Mesendoderm (in vitro differentiated cells): Measurements from ENCODE around the gene GATAD1.

Experiments
- DNase-seq: peaks from one replicate; pipeline ENCODE4 v3.0.0; 2013
- H2AK5ac ChIP-seq: 2 replicates; pipeline ENCODE4 v1.6.1; 2013; ENCODE audit warnings: low read length, inconsistent platforms
- H2BK120ac ChIP-seq: 2 replicates; pipeline ENCODE4 v1.6.1; 2013; ENCODE audit warnings: low read depth, mild to moderate bottlenecking, low read length, moderate library complexity, mixed read lengths
- H2BK15ac ChIP-seq: replicated peaks from 2 replicates; pipeline ENCODE4 v1.6.1; 2013; ENCODE audit warnings: low read depth, mild to moderate bottlenecking, moderate library complexity
- H2BK5ac ChIP-seq: 2 replicates; pipeline ENCODE4 v1.6.1; 2013; ENCODE audit warnings: low read length, inconsistent platforms
- H3K18ac ChIP-seq: 2 replicates; pipeline ENCODE4 v1.6.1; 2013; ENCODE audit warnings: mild to moderate bottlenecking, low read length, mixed read lengths
- H3K23ac ChIP-seq: one replicate; pipeline ENCODE4 v1.6.1; 2013; ENCODE audit warnings: low read length
- H3K27ac ChIP-seq: 2 replicates; pipeline ENCODE4 v1.5.1; 2013; ENCODE audit warnings: low read depth, mild to moderate bottlenecking, inconsistent platforms, low read length, moderate library complexity
- H3K27me3 ChIP-seq: 2 replicates; pipeline ENCODE4 v1.6.1; 2013; ENCODE audit warnings: low read length, control low read depth, mild to moderate bottlenecking, inconsistent platforms; ENCODE audit not compliant: insufficient read depth, poor library complexity
- H3K36me3 ChIP-seq: 2 replicates; pipeline ENCODE4 v1.6.1; 2013; ENCODE audit warnings: low read length, inconsistent platforms; ENCODE audit not compliant: control insufficient read depth, insufficient read depth
- H3K4ac ChIP-seq: one replicate; pipeline ENCODE4 v1.6.1; 2013; ENCODE audit warnings: low read depth, mild to moderate bottlenecking, low read length, moderate library complexity
- H3K4me1 ChIP-seq: 2 replicates; pipeline ENCODE4 v1.6.1; 2013; ENCODE audit warnings: low read depth, low read length, inconsistent platforms; ENCODE audit not compliant: control insufficient read depth
- H3K4me2 ChIP-seq: 2 replicates; pipeline ENCODE4 v1.6.1; 2013; ENCODE audit warnings: low read length
- H3K4me3 ChIP-seq: 2 replicates; pipeline ENCODE4 v1.5.1; 2013; ENCODE audit warnings: mild to moderate bottlenecking, low read length
- H3K56ac ChIP-seq: one replicate; pipeline ENCODE4 v1.6.1; 2013; ENCODE audit warnings: low read length
- H3K79me1 ChIP-seq: 2 replicates; pipeline ENCODE4 v1.6.1; 2013; ENCODE audit warnings: low read length, inconsistent platforms
- H3K79me2 ChIP-seq: 2 replicates; pipeline ENCODE4 v1.6.1; 2013; ENCODE audit warnings: mild to moderate bottlenecking, low read length; ENCODE audit not compliant: control insufficient read depth, insufficient read depth
- H3K9ac ChIP-seq: 2 replicates; pipeline ENCODE4 v1.6.1; 2013; ENCODE audit warnings: low read length, inconsistent platforms
- H4K5ac ChIP-seq: one replicate; pipeline ENCODE4 v1.6.1; 2013; ENCODE audit warnings: low read length
- H4K8ac ChIP-seq: one replicate; pipeline ENCODE4 v1.6.1; 2013; ENCODE audit warnings: low read depth, mild to moderate bottlenecking, control low read depth, low read length, moderate library complexity
- WGBS: extraction: QIAGEN DNeasy Blood & Tissue Kit; methylation state at CpG from one replicate; pipeline ENCODE4 v1.1.7; 2013; ENCODE audit warnings: low lambda C conversion rate, missing lambda C conversion rate; ENCODE audit not compliant: insufficient coverage; ENCODE audit errors: extremely low coverage; 5-methylcytosine and 5-hydroxymethylcytosine counted together

GATAD1 gene

GRCh38 chr7:92427193-92427592, 20.1 kb upstream of the GATAD1 start:
- Histone ChIP-seq H2AK5ac (no peak overlapping the region), H3K9ac (no peak overlapping the region), H3K23ac (no peak overlapping the region), H3K27me3 (no peaks in the 10 kb centered on the region), H3K27ac (no peak overlapping the region), H3K4me1 (no peaks in the 10 kb centered on the region), H2BK5ac (no peak overlapping the region), H3K56ac (no peak overlapping the region), H3K36me3 (no peaks in the 10 kb centered on the region), H3K79me1 (no peaks in the 10 kb centered on the region), H3K4me2 (no peak overlapping the region), H2BK15ac (no peak overlapping the region), H3K4me3 (no peak overlapping the region), H4K5ac (no peak overlapping the region), H3K79me2 (no peaks in the 10 kb centered on the region), H3K18ac (no peak overlapping the region), H4K8ac (no peak overlapping the region), H3K4ac (no peak overlapping the region), H2BK120ac (no peak overlapping the region)
- no CpG with 5 or more reads among the region's 3 CpGs for WGBS
- no peak for DNase-seq

- Histone ChIP-seq H3K79me1 (no peaks in the 10 kb centered on the region), H3K4me1 (no peaks in the 10 kb centered on the region), H3K18ac (no peak overlapping the region), H2AK5ac (no peak overlapping the region), H2BK120ac (no peak overlapping the region), H3K79me2 (no peaks in the 10 kb centered on the region), H3K56ac (no peak overlapping the region), H3K23ac (no peak overlapping the region), H3K27ac (no peak overlapping the region), H3K4me2 (no peak overlapping the region), H4K8ac (no peak overlapping the region), H4K5ac (no peak overlapping the region), H3K4ac (no peak overlapping the region), H3K9ac (no peak overlapping the region), H3K4me3 (no peak overlapping the region), H3K27me3 (no peaks in the 10 kb centered on the region), H2BK15ac (no peak overlapping the region), H2BK5ac (no peak overlapping the region), H3K36me3 (no peaks in the 10 kb centered on the region)
- WGBS, result no CpG with 5 or more reads among the region's 3 CpGs
- no peak for DNase-seq
Observed at GRCh38 chr7:92432299-92432946, 14.9 kb upstream of the GATAD1 start.

- Histone ChIP-seq H3K18ac (no peak overlapping the region), H3K4ac (no peak overlapping the region), H3K79me2 (no peaks in the 10 kb centered on the region), H4K8ac (no peak overlapping the region), H2BK120ac (no peak overlapping the region), H3K27ac (no peak overlapping the region), H3K23ac (no peak overlapping the region), H3K4me3 (no peak overlapping the region), H3K4me1 (no peaks in the 10 kb centered on the region), H4K5ac (no peak overlapping the region), H2BK5ac (no peak overlapping the region), H3K4me2 (no peak overlapping the region), H3K27me3 (no peaks in the 10 kb centered on the region), H2AK5ac (no peak overlapping the region), H3K36me3 (no peaks in the 10 kb centered on the region), H3K79me1 (no peaks in the 10 kb centered on the region), H3K9ac (no peak overlapping the region), H3K56ac (no peak overlapping the region), H2BK15ac (no peak overlapping the region)
- WGBS, result no CpG with 5 or more reads among the region's 8 CpGs
- no peak for DNase-seq
Observed at GRCh38 chr7:92433019-92433418, 14.3 kb upstream of the GATAD1 start.

GRCh38 chr7:92435542-92435941, 11.7 kb upstream of the GATAD1 start:
- H3K23ac ChIP-seq, result no peak overlapping the region
- no peak overlapping the region for H3K4me2 ChIP-seq
- no peaks in the 10 kb centered on the region for H3K79me2 ChIP-seq
- no peaks in the 10 kb centered on the region for H3K4me1 ChIP-seq
- no peak overlapping the region for H4K8ac ChIP-seq
- H3K27me3 ChIP-seq, result no peaks in the 10 kb centered on the region
- H3K18ac ChIP-seq, result no peak overlapping the region
- no peaks in the 10 kb centered on the region for H3K79me1 ChIP-seq
- H2BK5ac ChIP-seq, result no peak overlapping the region
- H2BK120ac ChIP-seq, result no peak overlapping the region
- no CpG with 5 or more reads among the region's 2 CpGs for WGBS
- no peak overlapping the region for H2AK5ac ChIP-seq
- H4K5ac ChIP-seq, result no peak overlapping the region
- no peak overlapping the region for H3K9ac ChIP-seq
- H3K4me3 ChIP-seq, result no peak overlapping the region
- H3K27ac ChIP-seq, result no peak overlapping the region
- no peak overlapping the region for H3K56ac ChIP-seq
- H3K36me3 ChIP-seq, result no peaks in the 10 kb centered on the region
- no peak overlapping the region for H3K4ac ChIP-seq
- DNase-seq, result no peak
- no peak overlapping the region for H2BK15ac ChIP-seq

GRCh38 chr7:92436612-92437445, 10.5 kb upstream of the GATAD1 start:
- no peak overlapping the region for H3K18ac ChIP-seq
- no peaks in the 10 kb centered on the region for H3K27me3 ChIP-seq

More at GRCh38 chr7:92436612-92437445, 10.5 kb upstream of the GATAD1 start:
- Histone ChIP-seq H2BK120ac (no peak overlapping the region), H2BK15ac (no peak overlapping the region), H3K27ac (no peak overlapping the region), H3K56ac (no peak overlapping the region), H3K9ac (no peak overlapping the region), H2AK5ac (no peak overlapping the region), H4K8ac (no peak overlapping the region), H3K23ac (no peak overlapping the region), H3K4me1 (no peaks in the 10 kb centered on the region), H3K36me3 (no peaks in the 10 kb centered on the region), H3K79me2 (no peaks in the 10 kb centered on the region), H2BK5ac (no peak overlapping the region), H3K4me2 (no peak overlapping the region), H4K5ac (no peak overlapping the region), H3K4me3 (no peak overlapping the region), H3K79me1 (no peaks in the 10 kb centered on the region), H3K4ac (no peak overlapping the region)
- DNase-seq, result no peak
- WGBS, result no CpG with 5 or more reads among the region's 7 CpGs
